Measurements from ENCODE around the gene PHACTR4. TPM values are rescaled to one million over a fixed set of nuclear protein-coding genes. Genes with fewer than 3 reads are reported as not detected.
"Not testable (repeated sequence)": the region's sequence is repeated elsewhere in the genome, so short reads cannot be mapped to it uniquely, and the experiment has no call there.

The PHACTR4 gene
- total RNA-seq, 6 donors from 2014 or later = 28.8 to 38.7 (median 33.9) TPM

- peaks cover 5 to 11% (median 7%) of the 10 kb centered on the region in 4 donors for H3K36me3 ChIP-seq
- peaks cover 12 to 21% (median 16%) of the 10 kb centered on the region in 4 donors for H3K4me1 ChIP-seq
- TF ChIP-seq CTCF (IDR thresholded peaks at IDR 0.05) = no peak
- TF ChIP-seq POLR2A (IDR thresholded peaks at IDR 0.05) = no peak
- TF ChIP-seq POLR2AphosphoS5 (IDR thresholded peaks at IDR 0.05) = no peak
- TF ChIP-seq EP300 (IDR thresholded peaks at IDR 0.05) = no peak
- H3K9me3 ChIP-seq = no peaks in the 10 kb centered on the region
- no peak for DNase-seq
- H3K27me3 ChIP-seq = no peaks in the 10 kb centered on the region
- H3K27ac ChIP-seq = no peak overlapping the region
- no peak for ATAC-seq (ENCODE audit: low FRiP score in 2 of 2)
- H3K4me3 ChIP-seq = no peak overlapping the region
- WGBS, 2 donors = 78 to 90% methylated on average over 3 of the region's 3 CpGs
Observed at GRCh38 chr1:28326984-28327383, 42.6 kb upstream of the PHACTR4 start.

DNA sequence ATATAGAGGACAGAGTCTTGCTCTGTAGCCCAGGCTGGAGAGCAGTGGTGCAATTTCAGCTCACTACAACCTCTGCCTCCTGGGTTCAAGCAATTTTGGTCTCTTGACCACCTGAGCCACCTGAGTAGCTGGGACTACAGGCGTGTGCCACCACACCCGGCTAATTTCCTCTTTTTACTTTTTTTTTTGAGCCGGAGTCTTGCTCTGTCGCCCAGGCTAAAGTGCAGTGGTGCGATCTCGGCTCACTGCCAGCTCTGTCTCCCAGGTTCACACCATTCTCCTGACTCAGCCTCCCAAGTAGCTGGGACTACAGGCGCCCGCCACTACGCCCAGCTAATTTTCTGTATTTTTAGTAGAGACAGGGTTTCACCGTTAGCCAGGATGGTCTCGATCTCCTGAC is 42.1 kb upstream of the PHACTR4 start:
- WGBS, 2 donors = 82 to 85% methylated on average over 11 of the region's 11 CpGs
- ATAC-seq (ENCODE audit: low FRiP score in 2 of 2); H3K27ac ChIP-seq; DNase-seq; H3K27me3 ChIP-seq; H3K4me3 ChIP-seq; H3K9me3 ChIP-seq: not testable (repeated sequence)
- Histone ChIP-seq H3K4me1 (peaks cover 12 to 21% (median 16%) of the 10 kb centered on the region in 4 donors), H3K36me3 (peaks cover 6 to 15% (median 10%) of the 10 kb centered on the region in 4 donors)

DNA sequence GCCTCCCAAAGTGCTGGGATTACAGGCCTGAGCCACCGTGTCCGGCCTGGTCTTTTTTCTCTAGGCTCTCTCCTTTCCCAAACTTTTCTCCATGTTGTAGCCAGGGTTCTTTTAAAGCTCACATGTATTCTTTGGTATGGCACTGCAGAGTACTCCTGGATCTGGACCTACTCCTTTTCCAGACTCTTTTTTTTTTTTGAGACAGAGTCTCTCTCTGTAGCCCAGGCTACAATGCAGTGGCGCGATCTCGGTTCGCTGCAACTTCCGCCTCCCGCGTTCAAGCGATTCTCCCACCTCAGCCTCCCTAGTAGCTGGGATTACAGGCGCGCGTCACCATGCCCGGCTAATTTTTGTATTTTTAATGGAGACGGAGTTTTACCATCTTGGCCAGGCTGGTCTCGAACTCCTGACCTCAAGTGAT is 41.3 kb upstream of the PHACTR4 start:
- 69 to 75% methylated on average over 16 of the region's 16 CpGs for WGBS, 2 donors

GRCh38 chr1:28329395-28330153 is 40.0 kb upstream of the PHACTR4 start:
- DNase-seq (peak in 1 of 2 donors; percentile 31), ATAC-seq (ENCODE audit: low FRiP score in 2 of 2) (peak; percentile 52 to 61)
- Histone ChIP-seq H3K27me3 (no peaks in the 10 kb centered on the region), H3K36me3 (peaks cover 6 to 37% (median 20%) of the 10 kb centered on the region in 4 donors), H3K9me3 (no peaks in the 10 kb centered on the region), H3K4me1 (peaks cover 12 to 21% (median 16%) of the 10 kb centered on the region in 4 donors), H3K4me3 (peak overlapping the region; percentile 56 to 71 (median 64)), H3K27ac (peak overlapping the region; percentile 84 to 94 (median 92))
- TF ChIP-seq POLR2AphosphoS5 (IDR thresholded peaks at IDR 0.05) = no peak
- no peak for TF ChIP-seq EP300 (IDR thresholded peaks at IDR 0.05)
- TF ChIP-seq CTCF (IDR thresholded peaks at IDR 0.05) = peak in 3 of 6 experiments; percentile 13 to 32 (median 15)
- WGBS, 2 donors = 41 to 58% methylated on average over 19 to 29 of the region's 29 CpGs

More for the DNA sequence above, 41.3 kb upstream of the PHACTR4 start:
- Histone ChIP-seq H3K36me3 (peaks cover 6 to 23% (median 11%) of the 10 kb centered on the region in 4 donors), H3K9me3 (no peaks in the 10 kb centered on the region), H3K27me3 (no peaks in the 10 kb centered on the region), H3K27ac (peak overlapping the region; percentile 84 to 94 (median 92)), H3K4me3 (peak overlapping the region in 3 of 4 donors; percentile 56 to 71 (median 59)), H3K4me1 (peaks cover 12 to 21% (median 16%) of the 10 kb centered on the region in 4 donors)
- DNase-seq (no peak), ATAC-seq (ENCODE audit: low FRiP score in 2 of 2) (no peak)
- TF ChIP-seq EP300 (IDR thresholded peaks at IDR 0.05) (no peak), CTCF (IDR thresholded peaks at IDR 0.05) (no peak), POLR2AphosphoS5 (IDR thresholded peaks at IDR 0.05) (no peak), POLR2A (IDR thresholded peaks at IDR 0.05) (no peak)

- TF ChIP-seq POLR2AphosphoS5 (IDR thresholded peaks at IDR 0.05) (no peak), CTCF (IDR thresholded peaks at IDR 0.05) (no peak), POLR2A (IDR thresholded peaks at IDR 0.05) (no peak), EP300 (IDR thresholded peaks at IDR 0.05) (no peak)
- no peaks in the 10 kb centered on the region for H3K4me1 ChIP-seq
- H3K4me3 ChIP-seq = no peak overlapping the region
- no peak for ATAC-seq (ENCODE audit: low FRiP score in 2 of 2)
- no peaks in the 10 kb centered on the region for H3K27me3 ChIP-seq
- H3K27ac ChIP-seq = no peak overlapping the region
- peaks cover 0 to 21% (median 18%) of the 10 kb centered on the region in 4 donors for H3K36me3 ChIP-seq
- WGBS, 2 donors = 93 to 98% methylated on average over 3 of the region's 3 CpGs
- DNase-seq = no peak
- no peaks in the 10 kb centered on the region for H3K9me3 ChIP-seq
Observed at GRCh38 chr1:28338897-28339296, 30.6 kb upstream of the PHACTR4 start.
